K562 (cell line): ENCODE results near the gene ENC1.

Experiments used
- YBX1 ChIP-seq: fragments of 450-650 bp; IDR thresholded peaks from 2 replicates; pipeline ENCODE4 v1.7.1; 2016; ENCODE audit warnings: mild to moderate bottlenecking
- TF ChIP-seq, protein P1 (sequence below), 3 experiments: IDR thresholded peaks in 2 of 3; conservative IDR thresholded peaks in 1 of 3; 2 replicates each; pipeline ENCODE4 v1.5.1; 2011 to 2012; ENCODE audit warnings: low read length in 3 of 3, mild to moderate bottlenecking in 3 of 3, control low read depth in 2 of 3, improper control_type of control experiment in 1 of 3, inconsistent platforms in 1 of 3, low read depth in 1 of 3, mixed read lengths in 1 of 3, moderate library complexity in 1 of 3; ENCODE audit not compliant: insufficient read depth in 2 of 3

DNA sequence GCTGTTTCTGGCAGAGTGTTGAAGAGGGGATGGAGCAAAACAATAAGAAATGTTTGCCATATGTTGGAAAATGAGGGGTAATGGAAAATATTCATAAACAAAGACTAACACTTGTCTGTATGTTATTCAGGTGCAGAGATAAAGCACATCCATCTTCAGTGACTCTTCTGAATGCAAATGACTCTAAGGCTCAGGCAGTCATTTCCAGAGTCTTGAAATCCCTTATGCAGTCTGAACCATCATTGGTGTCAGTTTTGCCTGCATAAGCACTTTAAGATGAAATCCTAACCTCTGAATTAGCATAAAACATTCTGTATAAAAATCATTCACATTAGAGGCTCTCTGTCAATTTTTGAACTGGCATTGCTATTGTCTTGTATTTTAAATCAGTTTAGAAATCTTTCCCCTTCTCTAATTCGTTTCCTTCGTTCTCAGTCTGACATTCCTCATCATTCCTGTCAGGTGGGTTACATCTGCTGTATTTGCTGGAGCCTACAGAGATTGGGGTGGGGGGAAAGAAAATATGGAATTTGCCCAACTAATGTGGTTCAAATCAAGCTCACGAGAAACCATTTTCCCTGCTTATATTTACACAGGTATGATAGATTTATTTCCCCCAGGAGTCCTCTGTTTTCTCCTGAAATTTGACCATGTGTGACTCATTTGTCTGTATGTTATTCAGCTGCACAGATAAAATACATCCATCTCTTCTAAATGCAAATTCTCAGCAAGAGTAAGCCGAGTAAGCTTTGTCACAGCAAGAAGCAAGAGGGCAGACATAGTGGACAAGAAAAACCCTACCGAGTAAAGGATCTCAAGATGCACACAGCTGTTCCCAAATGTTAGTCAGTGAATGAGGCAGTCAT is 31.6 kb downstream of the ENC1 start:
- TF ChIP-seq, protein P1, sequence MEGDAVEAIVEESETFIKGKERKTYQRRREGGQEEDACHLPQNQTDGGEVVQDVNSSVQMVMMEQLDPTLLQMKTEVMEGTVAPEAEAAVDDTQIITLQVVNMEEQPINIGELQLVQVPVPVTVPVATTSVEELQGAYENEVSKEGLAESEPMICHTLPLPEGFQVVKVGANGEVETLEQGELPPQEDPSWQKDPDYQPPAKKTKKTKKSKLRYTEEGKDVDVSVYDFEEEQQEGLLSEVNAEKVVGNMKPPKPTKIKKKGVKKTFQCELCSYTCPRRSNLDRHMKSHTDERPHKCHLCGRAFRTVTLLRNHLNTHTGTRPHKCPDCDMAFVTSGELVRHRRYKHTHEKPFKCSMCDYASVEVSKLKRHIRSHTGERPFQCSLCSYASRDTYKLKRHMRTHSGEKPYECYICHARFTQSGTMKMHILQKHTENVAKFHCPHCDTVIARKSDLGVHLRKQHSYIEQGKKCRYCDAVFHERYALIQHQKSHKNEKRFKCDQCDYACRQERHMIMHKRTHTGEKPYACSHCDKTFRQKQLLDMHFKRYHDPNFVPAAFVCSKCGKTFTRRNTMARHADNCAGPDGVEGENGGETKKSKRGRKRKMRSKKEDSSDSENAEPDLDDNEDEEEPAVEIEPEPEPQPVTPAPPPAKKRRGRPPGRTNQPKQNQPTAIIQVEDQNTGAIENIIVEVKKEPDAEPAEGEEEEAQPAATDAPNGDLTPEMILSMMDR (IDR thresholded peaks at IDR 0.05 in 2 of 3, conservative IDR thresholded peaks at IDR 0.05 in 1 of 3; ENCODE audit: insufficient read depth in 2 of 3, low read depth in 1 of 3, low read length in 3 of 3): no peak
- TF ChIP-seq YBX1: no peak
